Neutrophil (primary cell): ENCODE data around the gene GAL.

Source experiments
- H3K27ac ChIP-seq: fragments of 200-600 bp; sonication (generic); 2 replicates; pipeline ENCODE4 v1.5.1; 2016; ENCODE audit warnings: mild to moderate bottlenecking, moderate library complexity
- H3K27me3 ChIP-seq: fragments of 200-600 bp; sonication (generic); 2 replicates; pipeline ENCODE4 v1.6.0; 2016; ENCODE audit warnings: mild to moderate bottlenecking
- H3K36me3 ChIP-seq: fragments of 200-600 bp; sonication (generic); 2 replicates; pipeline ENCODE4 v1.5.1; 2017
- H3K4me1 ChIP-seq, 2 experiments: fragments of 200-600 bp in 1 of 2; sonication (generic) in 1 of 2; 1 replicate in 1 of 2; 2 replicates in 1 of 2; pipeline versions ENCODE4 v1.5.1 to v1.6.1; 2013 to 2016; ENCODE audit warnings: low read depth in 1 of 2, low read length in 1 of 2, mild to moderate bottlenecking in 1 of 2, moderate library complexity in 1 of 2; ENCODE audit not compliant: control insufficient read depth in 1 of 2, insufficient read depth in 1 of 2
- H3K4me3 ChIP-seq, 2 experiments: fragments of 200-600 bp in 1 of 2; sonication (generic) in 1 of 2; 1 replicate in 1 of 2; 2 replicates in 1 of 2; pipeline ENCODE4 v1.5.1; 2013 to 2016; ENCODE audit warnings: low read depth in 1 of 2, low read length in 1 of 2, mild to moderate bottlenecking in 1 of 2, moderate library complexity in 1 of 2
- H3K9me3 ChIP-seq: fragments of 200-600 bp; sonication (generic); 2 replicates; pipeline ENCODE4 v1.5.1; 2016
- TF ChIP-seq, protein P1 (sequence below): fragments of 200-600 bp; sonication (generic); IDR thresholded peaks from 2 replicates; pipeline ENCODE4 v1.5.1; 2016; ENCODE audit warnings: antibody characterized with exemption

GAL gene

DNA sequence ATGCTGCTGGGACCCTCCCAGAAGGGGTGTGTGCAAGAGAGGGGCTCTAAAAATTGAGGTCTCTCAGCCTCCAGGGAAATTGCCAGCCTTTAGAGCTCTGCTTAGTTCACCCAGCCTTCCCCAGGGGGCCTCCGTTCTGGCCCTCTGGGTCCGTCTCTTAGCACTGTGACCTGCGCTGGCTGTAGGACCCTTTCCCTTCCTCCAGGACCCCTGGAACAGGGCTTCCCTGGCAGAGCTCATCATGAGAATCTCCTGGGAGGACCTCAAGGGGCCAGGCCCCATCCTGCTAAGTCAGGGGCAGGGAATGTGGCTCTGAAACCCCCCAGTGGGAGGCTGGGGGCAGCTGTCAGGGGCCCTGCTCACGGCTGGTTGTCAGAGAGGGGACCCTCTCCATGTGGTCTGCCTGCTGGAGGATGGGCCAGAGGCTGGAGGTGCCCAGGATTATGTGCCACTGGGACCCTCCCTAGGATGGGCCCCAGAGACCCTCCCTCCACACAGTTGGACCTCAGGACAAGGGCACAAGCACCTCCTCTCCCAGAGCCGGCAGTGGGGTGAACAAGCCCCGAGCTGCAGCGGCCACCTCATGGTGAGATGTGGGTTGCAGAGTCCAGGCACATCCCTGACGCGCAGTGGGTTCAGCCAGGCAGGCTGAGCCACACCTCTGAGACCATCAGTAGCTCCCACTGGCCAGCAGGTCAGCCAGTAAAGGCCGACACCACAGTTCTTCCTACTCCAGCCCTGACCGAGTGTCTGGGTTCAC is 27.1 kb upstream of the GAL start:
- no peaks in the 10 kb centered on the region for H3K27me3 ChIP-seq

DNA sequence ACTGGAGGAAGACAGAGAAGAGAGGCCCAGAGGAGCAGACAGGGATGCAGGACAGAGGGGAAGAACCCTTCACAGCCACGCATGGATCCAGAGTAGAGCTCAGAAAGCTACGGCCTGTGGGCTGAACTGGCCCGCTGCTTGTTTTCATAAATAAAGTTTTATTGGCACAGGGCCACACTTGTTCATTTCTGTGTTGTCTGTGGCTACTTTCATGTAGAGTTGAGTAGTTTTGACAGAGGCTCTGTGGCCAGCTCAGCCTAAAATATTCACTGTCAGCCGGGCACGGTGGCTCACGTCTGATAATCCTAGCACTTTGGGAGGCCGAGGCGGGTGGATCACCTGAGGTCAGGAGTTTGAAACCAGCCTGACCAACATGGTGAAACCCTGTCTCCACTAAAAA is 26.2 kb upstream of the GAL start:
- H3K36me3 ChIP-seq: no peaks in the 10 kb centered on the region
- no peaks in the 10 kb centered on the region for H3K27me3 ChIP-seq
- no peaks in the 10 kb centered on the region for H3K4me1 ChIP-seq
- no peak overlapping the region for H3K27ac ChIP-seq
- TF ChIP-seq, protein P1, sequence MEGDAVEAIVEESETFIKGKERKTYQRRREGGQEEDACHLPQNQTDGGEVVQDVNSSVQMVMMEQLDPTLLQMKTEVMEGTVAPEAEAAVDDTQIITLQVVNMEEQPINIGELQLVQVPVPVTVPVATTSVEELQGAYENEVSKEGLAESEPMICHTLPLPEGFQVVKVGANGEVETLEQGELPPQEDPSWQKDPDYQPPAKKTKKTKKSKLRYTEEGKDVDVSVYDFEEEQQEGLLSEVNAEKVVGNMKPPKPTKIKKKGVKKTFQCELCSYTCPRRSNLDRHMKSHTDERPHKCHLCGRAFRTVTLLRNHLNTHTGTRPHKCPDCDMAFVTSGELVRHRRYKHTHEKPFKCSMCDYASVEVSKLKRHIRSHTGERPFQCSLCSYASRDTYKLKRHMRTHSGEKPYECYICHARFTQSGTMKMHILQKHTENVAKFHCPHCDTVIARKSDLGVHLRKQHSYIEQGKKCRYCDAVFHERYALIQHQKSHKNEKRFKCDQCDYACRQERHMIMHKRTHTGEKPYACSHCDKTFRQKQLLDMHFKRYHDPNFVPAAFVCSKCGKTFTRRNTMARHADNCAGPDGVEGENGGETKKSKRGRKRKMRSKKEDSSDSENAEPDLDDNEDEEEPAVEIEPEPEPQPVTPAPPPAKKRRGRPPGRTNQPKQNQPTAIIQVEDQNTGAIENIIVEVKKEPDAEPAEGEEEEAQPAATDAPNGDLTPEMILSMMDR: no peak
- no peak overlapping the region for H3K4me3 ChIP-seq
- no peaks in the 10 kb centered on the region for H3K9me3 ChIP-seq

More for the DNA sequence above, 27.1 kb upstream of the GAL start:
- H3K36me3 ChIP-seq: no peaks in the 10 kb centered on the region
- TF ChIP-seq, protein P1: no peak
- no peaks in the 10 kb centered on the region for H3K4me1 ChIP-seq
- no peak overlapping the region for H3K4me3 ChIP-seq
- H3K27ac ChIP-seq: no peak overlapping the region
- no peaks in the 10 kb centered on the region for H3K9me3 ChIP-seq

DNA sequence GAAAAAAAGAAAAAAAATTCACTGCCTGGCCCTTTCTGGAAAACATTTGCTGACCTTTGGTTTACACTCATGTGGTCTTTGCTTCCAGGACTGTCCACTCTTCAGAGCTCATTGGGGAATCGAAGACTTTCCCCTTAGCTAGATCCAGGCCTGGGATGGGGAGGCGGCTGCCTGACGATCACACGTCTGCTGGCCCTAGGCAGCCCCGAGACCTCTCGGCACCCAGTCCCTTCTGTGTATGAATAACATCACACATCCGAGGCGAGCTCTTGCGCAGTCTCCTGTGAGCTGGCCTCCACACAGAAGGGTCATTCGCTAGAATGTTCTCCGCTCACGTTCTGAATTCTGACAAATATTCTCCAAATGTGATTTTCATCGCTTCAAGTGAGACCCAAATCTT is 25.7 kb upstream of the GAL start:
- H3K27me3 ChIP-seq: no peaks in the 10 kb centered on the region
- H3K4me3 ChIP-seq: no peak overlapping the region
- TF ChIP-seq, protein P1: no peak
- H3K4me1 ChIP-seq: no peaks in the 10 kb centered on the region
- H3K9me3 ChIP-seq: no peaks in the 10 kb centered on the region
- no peak overlapping the region for H3K27ac ChIP-seq
- H3K36me3 ChIP-seq: no peaks in the 10 kb centered on the region

DNA sequence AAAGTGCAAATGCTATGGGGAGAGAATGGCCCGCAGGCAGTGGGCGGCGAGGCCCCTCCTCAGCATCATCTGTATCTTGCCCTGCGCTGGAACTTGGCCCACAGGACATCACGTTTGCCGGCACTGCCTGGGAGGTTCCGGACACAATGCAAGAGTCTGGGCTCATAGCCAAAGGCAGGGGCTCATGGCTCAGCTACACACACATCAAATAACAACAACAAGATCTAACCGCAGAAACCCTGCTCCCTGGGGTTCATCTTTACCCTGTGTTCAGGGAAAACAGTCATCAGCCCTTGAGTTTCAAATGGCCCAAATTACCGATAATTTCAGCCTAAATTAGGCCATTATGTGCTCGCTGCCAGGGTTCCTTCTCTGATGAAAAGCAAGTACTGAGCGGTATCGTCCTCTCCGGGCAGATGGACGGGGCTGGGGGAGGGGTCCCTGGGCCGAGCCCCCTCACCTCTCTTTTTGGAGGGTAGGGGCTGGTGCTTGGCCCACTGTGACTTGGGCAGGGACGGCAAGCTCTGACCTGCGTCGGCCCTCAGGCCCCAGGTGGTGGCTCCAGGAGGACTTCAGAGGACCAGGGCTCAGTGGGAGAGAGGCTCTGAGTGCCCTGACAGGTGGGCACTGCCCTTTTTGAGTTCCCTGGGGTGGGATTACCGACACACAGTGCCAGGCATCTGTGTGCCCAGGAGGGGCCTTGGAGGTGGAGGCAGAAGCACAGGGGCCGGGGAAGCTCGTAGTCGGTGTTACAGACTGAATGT is 25.0 kb upstream of the GAL start:
- no peaks in the 10 kb centered on the region for H3K4me1 ChIP-seq
- H3K27ac ChIP-seq: no peak overlapping the region
- no peaks in the 10 kb centered on the region for H3K36me3 ChIP-seq
- TF ChIP-seq, protein P1: no peak
- H3K9me3 ChIP-seq: no peaks in the 10 kb centered on the region
- no peaks in the 10 kb centered on the region for H3K27me3 ChIP-seq
- no peak overlapping the region for H3K4me3 ChIP-seq

DNA sequence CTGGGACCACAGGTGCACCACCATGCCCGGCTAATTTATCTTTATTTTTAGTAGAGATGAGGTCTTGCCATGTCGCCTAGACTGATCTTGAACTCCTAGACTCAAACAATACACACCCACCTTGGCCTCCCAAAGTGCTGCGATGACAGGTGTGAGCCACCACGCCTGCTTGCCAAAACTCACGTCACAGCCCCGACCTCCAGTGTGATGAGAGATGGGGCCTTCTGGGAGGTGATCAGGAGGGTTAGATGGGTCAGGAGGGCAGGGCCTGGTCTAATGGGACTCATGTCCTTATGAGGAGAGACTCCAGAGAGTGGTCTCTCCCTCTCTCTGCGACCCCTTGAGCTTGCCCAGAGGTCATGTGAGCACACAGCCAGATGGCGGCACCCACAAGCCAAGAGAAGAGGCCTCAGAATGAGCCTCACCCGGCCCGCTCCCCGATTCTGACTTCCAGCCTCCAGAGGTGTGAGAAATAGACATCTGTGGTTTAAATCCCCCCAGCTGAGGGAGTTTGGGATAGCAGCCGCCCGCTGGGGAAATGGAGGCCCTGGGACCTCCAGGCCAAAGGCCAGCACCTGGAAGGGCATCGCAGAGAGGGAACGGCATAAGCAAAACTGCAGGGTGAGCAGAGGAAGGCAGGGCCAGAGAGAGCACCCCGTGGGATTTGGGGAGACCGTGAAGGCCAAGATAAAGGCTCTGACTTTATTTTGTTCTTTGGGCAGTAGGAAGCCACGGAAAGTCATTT is 24.1 kb upstream of the GAL start:
- H3K9me3 ChIP-seq: no peaks in the 10 kb centered on the region
- no peak overlapping the region for H3K27ac ChIP-seq
- H3K36me3 ChIP-seq: no peaks in the 10 kb centered on the region
- H3K4me1 ChIP-seq: no peaks in the 10 kb centered on the region
- H3K4me3 ChIP-seq: no peak overlapping the region
- TF ChIP-seq, protein P1: no peak
- peaks cover 6% of the 10 kb centered on the region for H3K27me3 ChIP-seq
